ENCODE results near the gene ZBTB8A. TPM values are rescaled to one million over a fixed set of nuclear protein-coding genes. Genes with fewer than 3 reads are reported as not detected.

The ZBTB8A gene
- total RNA-seq, 2 donors from 2014 or later, result 5.9 to 7.4 TPM

DNA sequence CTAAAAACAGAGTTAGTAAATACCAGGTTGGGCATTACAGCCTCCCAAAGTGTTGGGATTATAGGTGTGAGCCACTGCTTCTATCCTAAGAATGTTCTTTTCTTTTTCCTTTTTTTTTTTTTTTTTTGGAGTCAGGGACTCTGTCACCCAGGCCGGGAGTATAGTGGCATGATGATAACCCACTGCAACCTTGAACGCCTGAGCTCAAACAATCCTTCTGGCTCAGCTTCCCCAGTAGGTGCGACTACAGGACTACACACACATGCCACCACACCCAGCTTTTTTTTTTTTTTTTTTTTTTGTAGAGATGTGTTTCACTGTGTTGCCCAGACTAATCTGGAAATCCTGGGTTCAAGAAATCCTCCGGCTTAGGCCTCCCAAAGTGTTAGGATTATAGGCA is 105.2 kb downstream of the ZBTB8A start:
- Histone ChIP-seq H3K36me3 (no peaks in the 10 kb centered on the region), H3K9me3 (no peaks in the 10 kb centered on the region), H3K4me3 (no peak overlapping the region), H3K27ac (no peak overlapping the region), H3K27me3 (replicated peaks; ENCODE audit: insufficient read depth) (no peaks in the 10 kb centered on the region), H3K4me1 (replicated peaks) (no peaks in the 10 kb centered on the region)
- no peak for DNase-seq (ENCODE audit: low spot score)
- WGBS, result 81% methylated on average over 4 of the region's 4 CpGs
- TF ChIP-seq, protein P1, sequence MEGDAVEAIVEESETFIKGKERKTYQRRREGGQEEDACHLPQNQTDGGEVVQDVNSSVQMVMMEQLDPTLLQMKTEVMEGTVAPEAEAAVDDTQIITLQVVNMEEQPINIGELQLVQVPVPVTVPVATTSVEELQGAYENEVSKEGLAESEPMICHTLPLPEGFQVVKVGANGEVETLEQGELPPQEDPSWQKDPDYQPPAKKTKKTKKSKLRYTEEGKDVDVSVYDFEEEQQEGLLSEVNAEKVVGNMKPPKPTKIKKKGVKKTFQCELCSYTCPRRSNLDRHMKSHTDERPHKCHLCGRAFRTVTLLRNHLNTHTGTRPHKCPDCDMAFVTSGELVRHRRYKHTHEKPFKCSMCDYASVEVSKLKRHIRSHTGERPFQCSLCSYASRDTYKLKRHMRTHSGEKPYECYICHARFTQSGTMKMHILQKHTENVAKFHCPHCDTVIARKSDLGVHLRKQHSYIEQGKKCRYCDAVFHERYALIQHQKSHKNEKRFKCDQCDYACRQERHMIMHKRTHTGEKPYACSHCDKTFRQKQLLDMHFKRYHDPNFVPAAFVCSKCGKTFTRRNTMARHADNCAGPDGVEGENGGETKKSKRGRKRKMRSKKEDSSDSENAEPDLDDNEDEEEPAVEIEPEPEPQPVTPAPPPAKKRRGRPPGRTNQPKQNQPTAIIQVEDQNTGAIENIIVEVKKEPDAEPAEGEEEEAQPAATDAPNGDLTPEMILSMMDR (IDR thresholded peaks at IDR 0.05), result no peak
- no peak for TF ChIP-seq POLR2AphosphoS5 (IDR thresholded peaks at IDR 0.05)
- TF ChIP-seq POLR2A (IDR thresholded peaks at IDR 0.05), result no peak
- intact Hi-C loops (cut with DNase I), result no loop called here

DNA sequence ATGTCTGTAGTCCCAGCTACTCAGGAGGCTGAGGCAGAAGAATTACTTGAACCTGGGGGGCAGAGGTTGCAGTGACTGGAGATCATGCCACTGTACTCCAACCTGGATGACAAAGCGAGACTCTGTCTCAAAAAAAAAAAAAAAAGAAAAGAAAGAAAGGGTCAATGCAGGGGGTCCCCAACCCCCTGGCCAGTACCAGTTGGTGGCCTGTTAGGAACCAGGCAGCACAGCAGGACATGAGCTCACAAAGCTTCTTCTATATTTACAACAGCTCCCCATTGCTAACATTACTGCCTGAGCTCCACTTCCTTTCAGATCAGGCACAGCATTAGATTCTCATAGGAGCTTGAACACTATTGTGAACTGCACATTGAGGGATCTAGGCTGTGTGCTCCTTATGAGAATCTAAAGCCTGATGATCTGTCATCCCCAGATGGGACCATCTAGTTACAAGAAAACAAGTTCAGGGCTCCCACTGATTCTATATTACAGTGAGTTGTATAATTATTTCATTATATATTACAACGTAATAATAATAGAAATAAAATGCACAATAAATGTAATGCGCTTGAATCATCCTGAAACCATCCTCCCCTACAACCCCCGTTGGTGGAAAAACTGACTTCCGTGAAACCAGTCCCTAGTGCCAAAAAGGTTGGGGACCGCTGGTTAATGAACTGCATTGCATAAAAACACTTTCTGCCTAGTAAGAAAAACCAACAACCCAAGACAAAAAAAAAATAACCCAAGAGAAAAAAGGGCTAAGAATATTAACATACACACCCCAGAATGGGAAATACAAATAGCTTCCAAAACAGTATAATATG is 108.3 kb downstream of the ZBTB8A start:
- intact Hi-C loops (cut with DNase I), result no loop called here
- Histone ChIP-seq H3K27ac (no peak overlapping the region), H3K4me3 (no peak overlapping the region), H3K36me3 (no peaks in the 10 kb centered on the region), H3K27me3 (replicated peaks; ENCODE audit: insufficient read depth) (no peaks in the 10 kb centered on the region), H3K4me1 (replicated peaks) (peaks cover 3% of the 10 kb centered on the region), H3K9me3 (no peaks in the 10 kb centered on the region)
- TF ChIP-seq POLR2AphosphoS5 (IDR thresholded peaks at IDR 0.05) (no peak), POLR2A (IDR thresholded peaks at IDR 0.05) (no peak)
- TF ChIP-seq, protein P1 (IDR thresholded peaks at IDR 0.05), result no peak
- DNase-seq (ENCODE audit: low spot score), result no peak
- 86% methylated on average over 6 of the region's 6 CpGs for WGBS

DNA sequence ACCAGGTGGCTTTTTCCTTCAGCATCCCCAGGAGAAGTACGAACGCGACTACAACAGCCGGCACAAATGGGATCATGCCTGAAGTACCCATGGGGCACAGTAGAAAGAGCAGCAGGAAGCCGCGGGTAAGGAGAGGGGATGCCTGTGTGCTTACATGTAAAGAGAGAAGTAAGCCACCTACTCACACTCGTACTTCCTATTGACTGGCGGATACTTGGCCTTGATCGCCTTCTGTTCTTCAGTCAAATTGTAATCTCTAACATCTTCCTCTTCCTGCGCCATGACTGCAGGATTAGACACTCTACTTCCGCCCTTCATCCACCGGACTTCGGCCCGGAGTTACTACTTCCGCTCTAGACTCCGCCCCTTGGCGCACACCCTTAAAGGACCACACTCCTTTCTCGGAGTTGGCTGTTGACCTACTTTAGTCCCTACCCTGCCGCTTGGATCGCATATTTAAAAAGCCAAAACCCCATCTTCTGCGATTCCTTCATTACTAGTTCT is 111.1 kb downstream of the ZBTB8A start, which contains the start of gene ZBTB8OS:
Gene ZBTB8OS, minus strand, starts transcription at position 303 of the 504 bp plus-strand sequence. Its CDS starts 21 bp downstream, at position 282.
- peak within 1 kb of the TSS; percentile 87 for H3K4me3 ChIP-seq
- H3K4me1 ChIP-seq (replicated peaks), result peaks cover 9% of the 10 kb centered on the region
- H3K9me3 ChIP-seq, result no peaks in the 10 kb centered on the region
- peak; percentile 90 for DNase-seq (ENCODE audit: low spot score)
- no peaks in the 10 kb centered on the region for H3K36me3 ChIP-seq
- TF ChIP-seq, protein P1 (IDR thresholded peaks at IDR 0.05), result no peak
- TF ChIP-seq POLR2A (IDR thresholded peaks at IDR 0.05), result peak; percentile 36
- peak; percentile 77 for TF ChIP-seq POLR2AphosphoS5 (IDR thresholded peaks at IDR 0.05)
- H3K27ac ChIP-seq, result peak within 1 kb of the TSS; percentile 100
- H3K27me3 ChIP-seq (replicated peaks; ENCODE audit: insufficient read depth), result no peaks in the 10 kb centered on the region
- WGBS, result 0% methylated on average over 21 of the region's 21 CpGs
- intact Hi-C loops (cut with DNase I), result loop anchor here (2.0 kb wide), 1 partner anchor 53 kb away; the partner anchor contains the start of gene SYNC

DNA sequence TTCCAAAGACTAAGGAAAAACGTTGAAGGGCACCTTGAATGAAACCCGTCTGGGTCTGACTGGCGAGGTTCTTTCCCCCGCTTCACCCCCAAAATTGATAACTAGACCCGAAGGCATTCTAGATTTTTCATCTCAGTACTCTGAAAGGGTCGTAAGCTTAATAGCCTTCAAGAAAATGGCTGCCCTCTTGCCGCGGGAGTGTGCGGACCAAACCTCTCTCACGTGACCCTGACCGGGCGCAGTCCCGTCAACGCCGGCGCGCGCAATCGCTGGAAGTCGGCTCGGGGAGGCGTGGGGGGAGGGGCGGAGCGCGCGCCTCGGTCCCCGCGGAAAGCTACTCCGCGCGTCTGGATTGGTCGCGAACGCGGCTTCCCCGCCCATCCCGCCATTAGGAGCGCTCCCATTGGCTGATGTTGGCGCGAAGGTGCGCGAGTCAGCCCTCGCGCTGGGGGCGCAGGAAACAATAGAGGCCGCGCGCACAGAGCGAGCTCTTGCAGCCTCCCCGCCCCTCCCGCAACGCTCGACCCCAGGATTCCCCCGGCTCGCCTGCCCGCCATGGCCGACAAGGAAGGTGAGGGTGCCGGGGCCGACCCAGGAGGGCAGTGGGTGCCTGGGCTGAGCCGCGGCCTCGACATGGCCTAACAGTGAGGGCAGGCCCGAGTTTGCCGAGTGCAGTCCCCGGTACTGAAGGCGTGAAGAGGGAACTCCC is 111.7 kb downstream of the ZBTB8A start, which contains the start of gene RBBP4:
Gene RBBP4, plus strand, starts transcription at position 457 of the 709 bp plus-strand sequence. Its CDS starts 99 bp downstream, at position 556.
- H3K27ac ChIP-seq, result peak within 1 kb of the TSS; percentile 100
- peak; percentile 98 for DNase-seq (ENCODE audit: low spot score)
- H3K36me3 ChIP-seq, result no peaks in the 10 kb centered on the region
- peak within 1 kb of the TSS; percentile 87 for H3K4me3 ChIP-seq
- WGBS, result under 1% methylated on average over 44 of the region's 67 CpGs
- peak; percentile 92 for TF ChIP-seq POLR2AphosphoS5 (IDR thresholded peaks at IDR 0.05)
- peak; percentile 84 for TF ChIP-seq POLR2A (IDR thresholded peaks at IDR 0.05)
- TF ChIP-seq, protein P1 (IDR thresholded peaks at IDR 0.05), result peak in 2 of 4 experiments; percentile 3 to 14
- intact Hi-C loops (cut with DNase I), result loop anchor here (2.0 kb wide), 1 partner anchor 52 kb away; the partner anchor contains the start of gene SYNC
- no peaks in the 10 kb centered on the region for H3K27me3 ChIP-seq (replicated peaks; ENCODE audit: insufficient read depth)
- H3K9me3 ChIP-seq, result no peaks in the 10 kb centered on the region
- H3K4me1 ChIP-seq (replicated peaks), result peaks cover 9% of the 10 kb centered on the region
